HPDE6-E6E7 (cell line): ENCODE results near the gene SEMA6D.

ENCODE experiments used
- DNase-seq: peaks from one replicate; pipeline ENCODE4 v3.0.0; 2011; ENCODE audit warnings: missing footprints; ENCODE audit errors: extremely low spot score

Gene SEMA6D

GRCh38 chr15:47820747-47821319 lies 103.5 kb downstream of the SEMA6D start:
- DNase-seq, result peak; percentile 62

GRCh38 chr15:47822048-47822447 lies 104.7 kb downstream of the SEMA6D start:
- no peak for DNase-seq
